ENCODE data around the gene NFYC.

NFYC gene

DNA sequence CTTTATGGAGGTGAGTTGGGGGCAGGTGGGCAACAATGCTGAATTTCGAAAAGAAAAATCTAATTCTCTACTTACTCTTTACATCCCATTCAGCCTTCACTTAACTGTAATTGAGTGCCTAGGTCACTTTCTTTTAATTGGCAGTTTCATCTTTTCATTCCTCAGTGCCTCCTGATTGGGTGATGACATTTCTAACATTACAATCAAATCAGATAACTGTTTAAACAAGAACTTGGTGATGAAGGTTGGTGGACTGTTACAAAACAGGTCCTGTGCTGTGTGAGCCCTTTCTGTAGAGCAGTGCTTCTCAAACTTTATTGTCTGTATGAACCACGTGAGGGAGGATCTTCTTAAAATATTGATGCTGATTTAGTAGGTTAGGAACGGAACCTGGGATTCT lies 51.9 kb downstream of the NFYC start:
- TF ChIP-seq, protein P1, sequence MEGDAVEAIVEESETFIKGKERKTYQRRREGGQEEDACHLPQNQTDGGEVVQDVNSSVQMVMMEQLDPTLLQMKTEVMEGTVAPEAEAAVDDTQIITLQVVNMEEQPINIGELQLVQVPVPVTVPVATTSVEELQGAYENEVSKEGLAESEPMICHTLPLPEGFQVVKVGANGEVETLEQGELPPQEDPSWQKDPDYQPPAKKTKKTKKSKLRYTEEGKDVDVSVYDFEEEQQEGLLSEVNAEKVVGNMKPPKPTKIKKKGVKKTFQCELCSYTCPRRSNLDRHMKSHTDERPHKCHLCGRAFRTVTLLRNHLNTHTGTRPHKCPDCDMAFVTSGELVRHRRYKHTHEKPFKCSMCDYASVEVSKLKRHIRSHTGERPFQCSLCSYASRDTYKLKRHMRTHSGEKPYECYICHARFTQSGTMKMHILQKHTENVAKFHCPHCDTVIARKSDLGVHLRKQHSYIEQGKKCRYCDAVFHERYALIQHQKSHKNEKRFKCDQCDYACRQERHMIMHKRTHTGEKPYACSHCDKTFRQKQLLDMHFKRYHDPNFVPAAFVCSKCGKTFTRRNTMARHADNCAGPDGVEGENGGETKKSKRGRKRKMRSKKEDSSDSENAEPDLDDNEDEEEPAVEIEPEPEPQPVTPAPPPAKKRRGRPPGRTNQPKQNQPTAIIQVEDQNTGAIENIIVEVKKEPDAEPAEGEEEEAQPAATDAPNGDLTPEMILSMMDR (IDR thresholded peaks at IDR 0.05; ENCODE audit: low read depth, low read length, missing control alignments), result no peak
- no peak overlapping the region for H3K4me3 ChIP-seq (ENCODE audit: low read depth, low read length)
- H3K27ac ChIP-seq, result no peak overlapping the region
- DNase-seq, result no peak
- H3K36me3 ChIP-seq (replicated peaks), result peaks cover 12% of the 10 kb centered on the region
- H3K27me3 ChIP-seq (replicated peaks), result no peaks in the 10 kb centered on the region
- in situ Hi-C loops (cut with HindIII; ENCODE audit: low pct_ligation_motif_present, low sequenced_read_pairs), result no loop called here

DNA sequence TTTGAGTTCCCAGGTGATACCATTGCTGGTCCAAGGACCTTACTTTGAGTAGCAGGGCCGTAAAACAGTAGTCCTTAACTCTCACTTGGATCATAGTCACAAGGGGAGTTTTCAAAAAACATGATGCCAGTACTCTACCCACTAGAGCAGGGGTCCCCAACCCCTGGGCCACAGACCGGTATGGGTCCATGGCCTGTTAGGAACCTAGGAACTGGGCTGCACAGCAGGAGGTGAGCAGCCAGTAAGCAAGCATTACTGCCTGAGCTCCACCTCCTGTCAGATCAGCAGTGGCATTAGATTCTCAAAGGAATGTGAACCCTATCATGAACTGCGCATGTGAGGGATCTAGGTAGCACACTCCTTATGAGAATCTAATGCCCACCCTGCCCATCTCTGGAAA lies 52.4 kb downstream of the NFYC start:
- Histone ChIP-seq H3K27me3 (replicated peaks) (no peaks in the 10 kb centered on the region), H3K4me3 (ENCODE audit: low read depth, low read length) (no peak overlapping the region), H3K36me3 (replicated peaks) (peaks cover 12% of the 10 kb centered on the region), H3K27ac (no peak overlapping the region)
- TF ChIP-seq, protein P1 (IDR thresholded peaks at IDR 0.05; ENCODE audit: low read depth, low read length, missing control alignments), result no peak
- in situ Hi-C loops (cut with HindIII; ENCODE audit: low pct_ligation_motif_present, low sequenced_read_pairs), result no loop called here
- DNase-seq, result no peak

DNA sequence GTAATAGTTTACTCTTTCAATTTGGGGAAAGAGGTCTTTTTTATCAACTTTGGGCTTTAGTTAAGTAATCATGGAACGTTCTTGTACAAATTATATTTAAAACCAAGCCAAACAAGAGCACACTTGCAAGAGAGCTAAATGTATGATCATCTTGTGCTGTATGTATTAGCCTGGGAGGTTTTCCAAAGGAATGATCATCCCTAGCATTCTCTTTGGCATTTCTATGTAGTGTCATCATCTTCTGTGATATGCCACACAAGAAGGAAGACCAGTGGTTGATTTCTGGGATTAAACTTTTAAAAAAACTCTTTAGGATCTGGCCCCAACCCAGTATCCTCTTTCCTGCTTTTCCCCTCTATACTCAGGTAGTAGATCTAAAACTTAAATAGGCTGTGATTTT lies 53.7 kb downstream of the NFYC start:
- no peak for DNase-seq
- Histone ChIP-seq H3K27ac (no peak overlapping the region), H3K27me3 (replicated peaks) (no peaks in the 10 kb centered on the region), H3K4me3 (ENCODE audit: low read depth, low read length) (no peak overlapping the region), H3K36me3 (replicated peaks) (peaks cover 15% of the 10 kb centered on the region)
- in situ Hi-C loops (cut with HindIII; ENCODE audit: low pct_ligation_motif_present, low sequenced_read_pairs), result no loop called here
- TF ChIP-seq, protein P1 (IDR thresholded peaks at IDR 0.05; ENCODE audit: low read depth, low read length, missing control alignments), result no peak

DNA sequence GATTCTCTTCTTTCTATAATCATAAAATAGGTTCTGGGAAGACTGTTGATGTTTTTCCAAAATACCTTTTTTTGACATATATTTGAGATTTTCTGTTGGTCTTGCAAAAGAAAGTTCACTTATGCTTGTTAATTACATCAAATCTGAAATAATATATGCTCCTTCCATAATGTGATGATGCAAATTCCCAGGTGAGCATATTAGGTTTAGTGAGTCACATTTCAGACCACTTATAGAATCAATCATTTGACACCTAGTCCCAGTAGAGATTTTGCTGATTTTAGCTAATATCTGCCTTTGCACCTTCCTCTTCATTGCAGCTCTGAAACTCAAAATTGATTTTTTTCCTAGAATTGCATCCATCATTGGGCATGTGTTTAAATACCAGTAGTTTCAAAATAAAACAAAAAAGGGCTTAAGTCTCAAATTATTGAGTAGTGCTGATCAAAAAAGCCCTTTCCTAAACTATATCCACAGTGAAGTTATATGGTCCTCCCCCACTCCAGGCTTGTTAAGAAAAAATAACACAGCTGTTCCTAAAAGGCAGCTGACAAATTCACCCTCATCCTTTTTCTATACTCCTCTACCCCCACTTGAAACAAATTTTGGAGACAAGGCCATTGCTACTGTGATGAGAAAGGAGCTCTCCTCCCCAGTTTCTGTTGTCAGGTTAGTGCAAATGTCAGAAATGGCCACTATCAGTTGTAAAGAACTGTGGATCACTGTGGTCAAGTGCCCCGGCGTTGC lies 55.0 kb downstream of the NFYC start:
- H3K4me3 ChIP-seq (ENCODE audit: low read depth, low read length), result no peak overlapping the region
- in situ Hi-C loops (cut with HindIII; ENCODE audit: low pct_ligation_motif_present, low sequenced_read_pairs), result no loop called here
- DNase-seq, result no peak
- H3K27me3 ChIP-seq (replicated peaks), result no peaks in the 10 kb centered on the region
- H3K27ac ChIP-seq, result no peak overlapping the region
- H3K36me3 ChIP-seq (replicated peaks), result peaks cover 12% of the 10 kb centered on the region
- TF ChIP-seq, protein P1 (IDR thresholded peaks at IDR 0.05; ENCODE audit: low read depth, low read length, missing control alignments), result no peak

GRCh38 chr1:40748841-40749718 lies 57.6 kb downstream of the NFYC start:
- Histone ChIP-seq H3K27me3 (replicated peaks) (no peaks in the 10 kb centered on the region), H3K27ac (no peak overlapping the region), H3K36me3 (replicated peaks) (peaks cover 21% of the 10 kb centered on the region), H3K4me3 (ENCODE audit: low read depth, low read length) (no peak overlapping the region)
- TF ChIP-seq, protein P1 (IDR thresholded peaks at IDR 0.05; ENCODE audit: low read depth, low read length, missing control alignments), result no peak
- DNase-seq, result no peak
- in situ Hi-C loops (cut with HindIII; ENCODE audit: low pct_ligation_motif_present, low sequenced_read_pairs), result no loop called here

All from brain microvascular endothelial cell (primary cell).